ENCODE measurements around the gene MUSK.

Gene MUSK

GRCh38 chr9:110835404-110835803 lies 166.8 kb downstream of the MUSK start:
- no peak for TF ChIP-seq GATA3 (IDR thresholded peaks at IDR 0.05; ENCODE audit: low read depth, low read length)
- TF ChIP-seq GATA2 (IDR thresholded peaks at IDR 0.05; ENCODE audit: low read depth, low read length) = no peak

- TF ChIP-seq GATA3 (IDR thresholded peaks at IDR 0.05; ENCODE audit: low read depth, low read length) = no peak
- no peak for TF ChIP-seq GATA2 (IDR thresholded peaks at IDR 0.05; ENCODE audit: low read depth, low read length)
Observed at GRCh38 chr9:110835859-110836271, 167.3 kb downstream of the MUSK start.

GRCh38 chr9:110837401-110838005 lies 168.9 kb downstream of the MUSK start:
- TF ChIP-seq GATA3 (IDR thresholded peaks at IDR 0.05; ENCODE audit: low read depth, low read length) = no peak

GRCh38 chr9:110842169-110842568 lies 173.6 kb downstream of the MUSK start:
- TF ChIP-seq GATA2 (IDR thresholded peaks at IDR 0.05; ENCODE audit: low read depth, low read length) (no peak), GATA3 (IDR thresholded peaks at IDR 0.05; ENCODE audit: low read depth, low read length) (no peak)

- no peak for TF ChIP-seq GATA2 (IDR thresholded peaks at IDR 0.05; ENCODE audit: low read depth, low read length)
- TF ChIP-seq GATA3 (IDR thresholded peaks at IDR 0.05; ENCODE audit: low read depth, low read length) = no peak
Observed at GRCh38 chr9:110842986-110843385, 174.4 kb downstream of the MUSK start.

- TF ChIP-seq GATA3 (IDR thresholded peaks at IDR 0.05; ENCODE audit: low read depth, low read length) (no peak), GATA2 (IDR thresholded peaks at IDR 0.05; ENCODE audit: low read depth, low read length) (no peak)
Observed at GRCh38 chr9:110844121-110844520, 175.5 kb downstream of the MUSK start.

- no peak for TF ChIP-seq GATA2 (IDR thresholded peaks at IDR 0.05; ENCODE audit: low read depth, low read length)
- TF ChIP-seq GATA3 (IDR thresholded peaks at IDR 0.05; ENCODE audit: low read depth, low read length) = no peak
Observed at GRCh38 chr9:110846215-110846614, 177.6 kb downstream of the MUSK start.

GRCh38 chr9:110847671-110848070 lies 179.1 kb downstream of the MUSK start:
- TF ChIP-seq GATA3 (IDR thresholded peaks at IDR 0.05; ENCODE audit: low read depth, low read length) (no peak), GATA2 (IDR thresholded peaks at IDR 0.05; ENCODE audit: low read depth, low read length) (no peak)

GRCh38 chr9:110850401-110851135 lies 182.0 kb downstream of the MUSK start:
- TF ChIP-seq GATA3 (IDR thresholded peaks at IDR 0.05; ENCODE audit: low read depth, low read length) = no peak
- no peak for TF ChIP-seq GATA2 (IDR thresholded peaks at IDR 0.05; ENCODE audit: low read depth, low read length)

Data from SH-SY5Y (cell line).